ENCODE data around the gene SULT2B1. TPM values are rescaled to one million over a fixed set of nuclear protein-coding genes. Genes with fewer than 3 reads are reported as not detected.

The SULT2B1 gene
- total RNA-seq, 1 donor from 2014 or later: not detected

GRCh38 chr19:48634036-48634342 lies 82.0 kb downstream of the SULT2B1 start:
- H3K27ac Mint-ChIP-seq: peak overlapping the region; percentile 70
- H3K36me3 Mint-ChIP-seq (ENCODE audit: low read depth): peaks cover 7% of the 10 kb centered on the region
- H3K27me3 Mint-ChIP-seq (ENCODE audit: insufficient read depth): no peaks in the 10 kb centered on the region
- H3K9me3 Mint-ChIP-seq: no peaks in the 10 kb centered on the region
- intact Hi-C loops (cut with micrococcal nuclease): loop anchor here (1.0 to 10.0 kb wide), 2 partner anchors 10 to 481 kb away; partner anchors contain the start of genes C19orf73, LIN7B and PPFIA3
- H3K4me1 Mint-ChIP-seq (ENCODE audit: low read depth): peaks cover 27% of the 10 kb centered on the region
- no peak for DNase-seq (ENCODE audit: low spot score)
- H3K4me3 Mint-ChIP-seq: peak overlapping the region; percentile 79

- Mint-ChIP-seq H3K36me3 (ENCODE audit: low read depth) (peaks cover 6% of the 10 kb centered on the region), H3K27ac (peak overlapping the region; percentile 81), H3K4me3 (peak overlapping the region; percentile 79), H3K27me3 (ENCODE audit: insufficient read depth) (no peaks in the 10 kb centered on the region), H3K4me1 (ENCODE audit: low read depth) (peaks cover 29% of the 10 kb centered on the region), H3K9me3 (no peaks in the 10 kb centered on the region)
- intact Hi-C loops (cut with micrococcal nuclease): loop anchor here (1.0 to 10.0 kb wide), 3 partner anchors 10 to 480 kb away; partner anchors contain the start of genes C19orf73, LIN7B and PPFIA3
- DNase-seq (ENCODE audit: low spot score): peak; percentile 87
These were observed 82.7 kb downstream of the SULT2B1 start for GRCh38 chr19:48634424-48635262.

- Mint-ChIP-seq H3K4me1 (ENCODE audit: low read depth) (peaks cover 29% of the 10 kb centered on the region), H3K27ac (peak overlapping the region; percentile 81), H3K36me3 (ENCODE audit: low read depth) (peaks cover 3% of the 10 kb centered on the region), H3K4me3 (peak overlapping the region; percentile 97), H3K9me3 (no peaks in the 10 kb centered on the region), H3K27me3 (ENCODE audit: insufficient read depth) (no peaks in the 10 kb centered on the region)
- peak; percentile 72 for DNase-seq (ENCODE audit: low spot score)
- intact Hi-C loops (cut with micrococcal nuclease): loop anchor here (5.0 to 10.0 kb wide), 2 partner anchors 313 to 479 kb away; partner anchors contain the start of genes C19orf73, LIN7B and PPFIA3
These were observed 83.4 kb downstream of the SULT2B1 start for GRCh38 chr19:48635263-48635965.

GRCh38 chr19:48635966-48636858 lies 84.2 kb downstream of the SULT2B1 start:
- no peak for DNase-seq (ENCODE audit: low spot score)
- peak overlapping the region; percentile 95 for H3K27ac Mint-ChIP-seq
- H3K27me3 Mint-ChIP-seq (ENCODE audit: insufficient read depth): peaks cover under 1% of the 10 kb centered on the region
- H3K4me3 Mint-ChIP-seq: peak overlapping the region; percentile 97
- peaks cover 29% of the 10 kb centered on the region for H3K4me1 Mint-ChIP-seq (ENCODE audit: low read depth)
- no peaks in the 10 kb centered on the region for H3K9me3 Mint-ChIP-seq
- intact Hi-C loops (cut with micrococcal nuclease): loop anchor here (2.0 to 10.0 kb wide), 5 partner anchors 271 to 1005 kb away; partner anchors contain the start of genes C19orf73, GYS1, LIN7B and PPFIA3
- H3K36me3 Mint-ChIP-seq (ENCODE audit: low read depth): peaks cover 3% of the 10 kb centered on the region

GRCh38 chr19:48636859-48637448 lies 85.0 kb downstream of the SULT2B1 start, which contains the start of gene DBP:
Gene DBP (minus strand): TSS chr19:48637379. CDS start chr19:48636994, 385 bp downstream.
- DNase-seq (ENCODE audit: low spot score): no peak
- Mint-ChIP-seq H3K27ac (peak within 1 kb of the TSS; percentile 100), H3K9me3 (no peaks in the 10 kb centered on the region), H3K4me3 (peak within 1 kb of the TSS; percentile 97), H3K27me3 (ENCODE audit: insufficient read depth) (peaks cover 4% of the 10 kb centered on the region), H3K36me3 (ENCODE audit: low read depth) (peaks cover 3% of the 10 kb centered on the region), H3K4me1 (ENCODE audit: low read depth) (peaks cover 29% of the 10 kb centered on the region)
- intact Hi-C loops (cut with micrococcal nuclease): loop anchor here (1.0 to 10.0 kb wide), 7 partner anchors 18 to 1004 kb away; partner anchors contain the start of genes C19orf73, CYTH2, GYS1 and LIN7B

GRCh38 chr19:48637449-48637947 lies 85.5 kb downstream of the SULT2B1 start:
- peaks cover 1% of the 10 kb centered on the region for H3K36me3 Mint-ChIP-seq (ENCODE audit: low read depth)
- peaks cover 29% of the 10 kb centered on the region for H3K4me1 Mint-ChIP-seq (ENCODE audit: low read depth)
- H3K27ac Mint-ChIP-seq: peak overlapping the region; percentile 100
- H3K27me3 Mint-ChIP-seq (ENCODE audit: insufficient read depth): peaks cover 5% of the 10 kb centered on the region
- peak; percentile 98 for DNase-seq (ENCODE audit: low spot score)
- intact Hi-C loops (cut with micrococcal nuclease): loop anchor here (1.0 to 10.0 kb wide), 7 partner anchors 18 to 1003 kb away; partner anchors contain the start of genes C19orf73, CYTH2, GYS1 and LIN7B
- H3K9me3 Mint-ChIP-seq: no peaks in the 10 kb centered on the region
- H3K4me3 Mint-ChIP-seq: peak overlapping the region; percentile 89

- peaks cover 6% of the 10 kb centered on the region for H3K27me3 Mint-ChIP-seq (ENCODE audit: insufficient read depth)
- H3K4me3 Mint-ChIP-seq: peak overlapping the region; percentile 89
- intact Hi-C loops (cut with micrococcal nuclease): loop anchor here (1.0 to 10.0 kb wide), 9 partner anchors 8 to 1003 kb away; partner anchors contain the start of genes C19orf73, CA11, CYTH2 and GYS1
- H3K27ac Mint-ChIP-seq: peak overlapping the region; percentile 100
- no peaks in the 10 kb centered on the region for H3K36me3 Mint-ChIP-seq (ENCODE audit: low read depth)
- no peaks in the 10 kb centered on the region for H3K9me3 Mint-ChIP-seq
- peaks cover 29% of the 10 kb centered on the region for H3K4me1 Mint-ChIP-seq (ENCODE audit: low read depth)
- peak; percentile 76 for DNase-seq (ENCODE audit: low spot score)
These were observed 86.2 kb downstream of the SULT2B1 start for GRCh38 chr19:48637948-48638830.

GRCh38 chr19:48638831-48639381 lies 86.9 kb downstream of the SULT2B1 start:
- peak overlapping the region; percentile 89 for H3K4me3 Mint-ChIP-seq
- H3K4me1 Mint-ChIP-seq (ENCODE audit: low read depth): peaks cover 27% of the 10 kb centered on the region
- DNase-seq (ENCODE audit: low spot score): no peak
- no peaks in the 10 kb centered on the region for H3K36me3 Mint-ChIP-seq (ENCODE audit: low read depth)
- intact Hi-C loops (cut with micrococcal nuclease): loop anchor here (1.0 to 10.0 kb wide), 4 partner anchors 7 to 476 kb away; partner anchors contain the start of genes C19orf73, CA11, LIN7B and PPFIA3
- peaks cover 6% of the 10 kb centered on the region for H3K27me3 Mint-ChIP-seq (ENCODE audit: insufficient read depth)
- no peaks in the 10 kb centered on the region for H3K9me3 Mint-ChIP-seq
- peak overlapping the region; percentile 100 for H3K27ac Mint-ChIP-seq

GRCh38 chr19:48639483-48640375 lies 87.8 kb downstream of the SULT2B1 start:
- intact Hi-C loops (cut with micrococcal nuclease): loop anchor here (5.0 to 10.0 kb wide), 2 partner anchors 317 to 475 kb away; partner anchors contain the start of genes C19orf73, LIN7B and PPFIA3
- no peaks in the 10 kb centered on the region for H3K36me3 Mint-ChIP-seq (ENCODE audit: low read depth)
- no peaks in the 10 kb centered on the region for H3K9me3 Mint-ChIP-seq
- peaks cover 23% of the 10 kb centered on the region for H3K4me1 Mint-ChIP-seq (ENCODE audit: low read depth)
- no peak for DNase-seq (ENCODE audit: low spot score)
- no peak overlapping the region for H3K27ac Mint-ChIP-seq
- H3K4me3 Mint-ChIP-seq: peak overlapping the region; percentile 24
- H3K27me3 Mint-ChIP-seq (ENCODE audit: insufficient read depth): peaks cover 6% of the 10 kb centered on the region

GRCh38 chr19:48641850-48642249 lies 89.9 kb downstream of the SULT2B1 start:
- H3K4me3 Mint-ChIP-seq: no peak overlapping the region
- H3K4me1 Mint-ChIP-seq (ENCODE audit: low read depth): peaks cover 29% of the 10 kb centered on the region

More at GRCh38 chr19:48641850-48642249, 89.9 kb downstream of the SULT2B1 start:
- DNase-seq (ENCODE audit: low spot score): no peak
- Mint-ChIP-seq H3K36me3 (ENCODE audit: low read depth) (no peaks in the 10 kb centered on the region), H3K27me3 (ENCODE audit: insufficient read depth) (peaks cover 6% of the 10 kb centered on the region), H3K9me3 (no peaks in the 10 kb centered on the region), H3K27ac (no peak overlapping the region)
- intact Hi-C loops (cut with micrococcal nuclease): no loop called here
